Panc1 (cell line): ENCODE measurements around the gene HTT. TPM values are rescaled to one million over a fixed set of nuclear protein-coding genes. Genes with fewer than 3 reads are reported as not detected.

ENCODE experiments used
- ATAC-seq: fragments of 200-7000 bp; cut with Tn5 transposase; 2 replicates; pipeline ENCODE4 v1.9.1; 2020; ENCODE audit warnings: mild to moderate bottlenecking, moderate library complexity
- BruUV-seq: library from RNA; stranded (reverse); fragments of 400-500 nt; replicated peaks from 2 replicates; lab custom pipeline; 2021; lab: Mats Ljungman, UMichigan
- CTCF ChIA-PET: fragments of 300-600 bp; sonication (Branson Sonifier 250); formaldehyde crosslinking; loops from one replicate; lab custom pipeline; 2022; ENCODE audit warnings: antibody characterized with exemption; lab: Charles Lee
- POLR2A ChIA-PET: fragments of 300-600 bp; sonication (Branson Sonifier 250); formaldehyde crosslinking; loops from one replicate; lab custom pipeline; 2022; ENCODE audit warnings: antibody characterized with exemption; lab: Charles Lee
- DNase-seq: peaks from one replicate; pipeline ENCODE4 v3.0.0-alpha.2; 2010; ENCODE audit warnings: low read depth, low spot score
- H3K27ac ChIP-seq: 2 replicates; pipeline ENCODE4 v1.5.1; 2011; ENCODE audit warnings: mild to moderate bottlenecking, low read length, inconsistent platforms
- H3K27me3 ChIP-seq: fragments of 200-500 bp; sonication (Bioruptor generic); 2 replicates; pipeline ENCODE4 v1.6.0; 2014; ENCODE audit warnings: low read length, inconsistent platforms; ENCODE audit not compliant: control insufficient read depth, insufficient read depth
- H3K36me3 ChIP-seq: fragments of 200-500 bp; sonication (Bioruptor generic); 2 replicates; pipeline ENCODE4 v1.5.1; 2014; ENCODE audit warnings: inconsistent platforms, mild to moderate bottlenecking, low read length, moderate library complexity; ENCODE audit not compliant: control insufficient read depth, insufficient read depth
- H3K4me1 ChIP-seq: 2 replicates; pipeline ENCODE4 v1.5.1; 2011; ENCODE audit warnings: inconsistent platforms, mild to moderate bottlenecking, low read length, moderate library complexity; ENCODE audit not compliant: control insufficient read depth, insufficient read depth
- H3K4me3 ChIP-seq, 2 experiments: 2 replicates each; pipeline ENCODE4 v1.5.1; 2011 to 2012; ENCODE audit warnings: low read depth in 2 of 2, low read length in 2 of 2, mild to moderate bottlenecking in 2 of 2, inconsistent platforms in 1 of 2, moderate library complexity in 1 of 2
- H3K9me3 ChIP-seq: fragments of 200-500 bp; sonication (Bioruptor generic); 2 replicates; pipeline ENCODE4 v1.5.1; 2014; ENCODE audit warnings: low read depth, mild to moderate bottlenecking, inconsistent platforms, low read length, moderate library complexity; ENCODE audit not compliant: control insufficient read depth, insufficient read depth
- POLR2AphosphoS5 ChIP-seq: IDR thresholded peaks from 2 replicates; pipeline ENCODE4 v1.6.1; 2012; ENCODE audit warnings: mild to moderate bottlenecking, low read depth, low read length, moderate library complexity
- SIN3A ChIP-seq: IDR thresholded peaks from 2 replicates; pipeline ENCODE4 v1.6.1; 2012; ENCODE audit warnings: low read depth, mild to moderate bottlenecking, low read length, moderate library complexity, borderline replicate concordance; ENCODE audit not compliant: insufficient read depth
- TCF7L2 ChIP-seq: IDR thresholded peaks from 2 replicates; pipeline ENCODE4 v1.6.1; 2011; ENCODE audit warnings: mild to moderate bottlenecking, low read depth, low read length, inconsistent platforms
- in situ Hi-C: cut with HindIII; loops from 2 replicates; pipeline ENCODE4 v1.10.0; 2016; ENCODE audit warnings: low sequenced_read_pairs, low pct_unique_long_range_greater_than_20kb
- intact Hi-C: fragments of 100-400 bp; cut with micrococcal nuclease; formaldehyde crosslinking; loops from one replicate; pipeline ENCODE4 v1.10.0; 2022; ENCODE audit not compliant: unreplicated experiment
- total RNA-seq: library from RNA; stranded (reverse); gene quantifications from one replicate; pipeline ENCODE4 v1.2.1, GENCODE V29; 2021; ENCODE audit not compliant: unreplicated experiment
- TF ChIP-seq, protein P1 (sequence below): fragments of 450-650 bp; IDR thresholded peaks from 2 replicates; pipeline ENCODE4 v1.5.1; 2017; ENCODE audit warnings: mild to moderate bottlenecking
- TF ChIP-seq, protein P2 (sequence below), 2 experiments: IDR thresholded peaks; 2 replicates each; pipeline ENCODE4 v1.6.1; 2011 to 2012; ENCODE audit warnings: low read depth in 2 of 2, control low read depth in 1 of 2, low read length in 1 of 2, mild to moderate bottlenecking in 1 of 2, moderate library complexity in 1 of 2; ENCODE audit not compliant: insufficient read depth in 1 of 2

HTT gene
- total RNA-seq, 1 experiment from 2014 or later, result 24.7 TPM

DNA sequence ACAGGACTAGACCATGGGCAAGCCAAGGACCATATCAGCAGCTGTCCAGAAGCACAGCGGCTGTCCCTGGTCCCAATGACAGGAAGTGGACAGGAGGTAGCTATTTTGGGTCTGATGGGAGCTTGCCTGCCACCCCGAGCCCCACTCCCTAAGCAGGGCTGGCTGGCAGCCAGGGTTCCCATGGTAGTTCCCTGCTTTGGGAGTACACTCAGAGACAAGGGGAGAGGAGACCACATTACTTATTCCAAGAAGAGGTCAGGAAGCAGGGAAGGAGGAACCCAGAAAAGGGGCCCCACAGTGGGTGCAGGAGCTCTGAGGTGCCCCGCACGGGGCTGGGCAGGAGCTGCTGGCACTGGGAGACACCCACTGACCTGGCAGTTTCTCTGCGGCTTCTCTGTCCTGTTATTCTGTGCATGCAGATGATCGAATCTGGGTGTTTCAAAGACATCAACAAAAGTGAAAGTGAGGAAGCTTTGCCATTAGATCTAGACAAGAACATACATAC is 36.5 kb upstream of the HTT start:
- Histone ChIP-seq H3K27ac (no peak overlapping the region), H3K27me3 (no peaks in the 10 kb centered on the region), H3K4me1 (no peaks in the 10 kb centered on the region), H3K36me3 (no peaks in the 10 kb centered on the region), H3K9me3 (no peaks in the 10 kb centered on the region), H3K4me3 (peak overlapping the region in 1 of 2 experiments; percentile 11; a peak in 1 of 4 replicates)
- TF ChIP-seq, protein P1, sequence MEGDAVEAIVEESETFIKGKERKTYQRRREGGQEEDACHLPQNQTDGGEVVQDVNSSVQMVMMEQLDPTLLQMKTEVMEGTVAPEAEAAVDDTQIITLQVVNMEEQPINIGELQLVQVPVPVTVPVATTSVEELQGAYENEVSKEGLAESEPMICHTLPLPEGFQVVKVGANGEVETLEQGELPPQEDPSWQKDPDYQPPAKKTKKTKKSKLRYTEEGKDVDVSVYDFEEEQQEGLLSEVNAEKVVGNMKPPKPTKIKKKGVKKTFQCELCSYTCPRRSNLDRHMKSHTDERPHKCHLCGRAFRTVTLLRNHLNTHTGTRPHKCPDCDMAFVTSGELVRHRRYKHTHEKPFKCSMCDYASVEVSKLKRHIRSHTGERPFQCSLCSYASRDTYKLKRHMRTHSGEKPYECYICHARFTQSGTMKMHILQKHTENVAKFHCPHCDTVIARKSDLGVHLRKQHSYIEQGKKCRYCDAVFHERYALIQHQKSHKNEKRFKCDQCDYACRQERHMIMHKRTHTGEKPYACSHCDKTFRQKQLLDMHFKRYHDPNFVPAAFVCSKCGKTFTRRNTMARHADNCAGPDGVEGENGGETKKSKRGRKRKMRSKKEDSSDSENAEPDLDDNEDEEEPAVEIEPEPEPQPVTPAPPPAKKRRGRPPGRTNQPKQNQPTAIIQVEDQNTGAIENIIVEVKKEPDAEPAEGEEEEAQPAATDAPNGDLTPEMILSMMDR, result no peak
- no peak for TF ChIP-seq SIN3A
- TF ChIP-seq POLR2AphosphoS5, result no peak
- TF ChIP-seq, protein P2, sequence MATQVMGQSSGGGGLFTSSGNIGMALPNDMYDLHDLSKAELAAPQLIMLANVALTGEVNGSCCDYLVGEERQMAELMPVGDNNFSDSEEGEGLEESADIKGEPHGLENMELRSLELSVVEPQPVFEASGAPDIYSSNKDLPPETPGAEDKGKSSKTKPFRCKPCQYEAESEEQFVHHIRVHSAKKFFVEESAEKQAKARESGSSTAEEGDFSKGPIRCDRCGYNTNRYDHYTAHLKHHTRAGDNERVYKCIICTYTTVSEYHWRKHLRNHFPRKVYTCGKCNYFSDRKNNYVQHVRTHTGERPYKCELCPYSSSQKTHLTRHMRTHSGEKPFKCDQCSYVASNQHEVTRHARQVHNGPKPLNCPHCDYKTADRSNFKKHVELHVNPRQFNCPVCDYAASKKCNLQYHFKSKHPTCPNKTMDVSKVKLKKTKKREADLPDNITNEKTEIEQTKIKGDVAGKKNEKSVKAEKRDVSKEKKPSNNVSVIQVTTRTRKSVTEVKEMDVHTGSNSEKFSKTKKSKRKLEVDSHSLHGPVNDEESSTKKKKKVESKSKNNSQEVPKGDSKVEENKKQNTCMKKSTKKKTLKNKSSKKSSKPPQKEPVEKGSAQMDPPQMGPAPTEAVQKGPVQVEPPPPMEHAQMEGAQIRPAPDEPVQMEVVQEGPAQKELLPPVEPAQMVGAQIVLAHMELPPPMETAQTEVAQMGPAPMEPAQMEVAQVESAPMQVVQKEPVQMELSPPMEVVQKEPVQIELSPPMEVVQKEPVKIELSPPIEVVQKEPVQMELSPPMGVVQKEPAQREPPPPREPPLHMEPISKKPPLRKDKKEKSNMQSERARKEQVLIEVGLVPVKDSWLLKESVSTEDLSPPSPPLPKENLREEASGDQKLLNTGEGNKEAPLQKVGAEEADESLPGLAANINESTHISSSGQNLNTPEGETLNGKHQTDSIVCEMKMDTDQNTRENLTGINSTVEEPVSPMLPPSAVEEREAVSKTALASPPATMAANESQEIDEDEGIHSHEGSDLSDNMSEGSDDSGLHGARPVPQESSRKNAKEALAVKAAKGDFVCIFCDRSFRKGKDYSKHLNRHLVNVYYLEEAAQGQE (IDR thresholded peaks at IDR 0.05; ENCODE audit: insufficient read depth in 1 of 2, low read depth in 2 of 2, low read length in 1 of 2), result no peak
- no peak for TF ChIP-seq TCF7L2
- in situ Hi-C loops, result no loop called here
- DNase-seq (no peak), ATAC-seq (no peak)
- ChIA-PET POLR2A (no interaction called here), CTCF (interaction anchor here (0.6 to 1.0 kb wide), 3 partner anchors 48 to 88 kb away, joined by 4 to 8 read pairs (median 4); no protein-coding TSS in a partner anchor)
- no TSS peak for BruUV-seq
- intact Hi-C loops, result no loop called here

DNA sequence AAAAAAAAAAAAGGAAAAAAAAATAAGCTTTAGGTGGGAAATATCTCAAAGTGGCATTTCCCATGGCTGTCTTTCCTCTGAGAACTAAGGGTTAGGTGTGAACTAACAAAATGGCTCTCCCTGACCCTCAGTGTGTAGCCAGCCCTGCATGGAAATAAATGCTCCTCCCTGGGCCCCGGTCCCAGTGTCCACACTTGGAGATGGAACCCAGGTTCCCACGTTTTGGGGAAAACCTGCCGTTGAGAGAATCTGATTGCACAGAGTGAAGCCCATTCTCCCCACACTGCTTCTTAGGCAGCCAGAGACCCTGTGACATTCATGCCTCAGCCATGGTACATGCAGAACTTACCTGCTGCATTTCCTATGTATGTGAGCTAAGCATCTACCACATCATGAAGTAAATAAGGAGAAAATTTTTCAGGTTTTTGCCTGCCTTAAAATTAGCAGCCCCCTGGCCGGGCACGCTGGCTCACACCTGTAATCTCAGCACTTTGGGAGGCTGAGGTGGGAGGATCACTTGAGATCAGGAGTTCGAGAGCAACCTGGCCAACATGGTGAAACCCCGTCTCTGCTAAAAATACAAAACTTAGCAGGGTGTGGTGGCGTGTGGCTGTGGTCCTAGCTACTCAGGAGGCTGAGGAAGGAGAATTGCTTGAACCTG is 34.6 kb upstream of the HTT start:
- in situ Hi-C loops (no loop called here), intact Hi-C loops (no loop called here)
- H3K27me3 ChIP-seq, result no peaks in the 10 kb centered on the region
- no peaks in the 10 kb centered on the region for H3K9me3 ChIP-seq
- DNase-seq, result no peak
- POLR2A ChIA-PET, result no interaction called here
- no peak overlapping the region for H3K4me3 ChIP-seq
- H3K27ac ChIP-seq, result no peak overlapping the region
- no peaks in the 10 kb centered on the region for H3K36me3 ChIP-seq
- CTCF ChIA-PET, result no interaction called here
- no peak for ATAC-seq
- H3K4me1 ChIP-seq, result no peaks in the 10 kb centered on the region
- TF ChIP-seq SIN3A (no peak), TCF7L2 (no peak), POLR2AphosphoS5 (no peak)
- TF ChIP-seq, protein P2 (IDR thresholded peaks at IDR 0.05; ENCODE audit: insufficient read depth in 1 of 2, low read depth in 2 of 2, low read length in 1 of 2), result no peak
- TF ChIP-seq, protein P1, result no peak
- no TSS peak for BruUV-seq
